ENCODE results near the gene CSPG4. TPM values are rescaled to one million over a fixed set of nuclear protein-coding genes. Genes with fewer than 3 reads are reported as not detected.
A peak's percentile ranks its signal among the peaks of the same experiment; 100 is the strongest.
"Not testable (repeated sequence)": the region's sequence is repeated elsewhere in the genome, so short reads cannot be mapped to it uniquely, and the experiment has no call there.

CSPG4 gene
- total and polyA plus RNA-seq, 2 of the 13 experiments (the other 11 are each of a cell fraction or from before 2014, with no cell fraction given): 0.01 to 0.04 TPM

DNA sequence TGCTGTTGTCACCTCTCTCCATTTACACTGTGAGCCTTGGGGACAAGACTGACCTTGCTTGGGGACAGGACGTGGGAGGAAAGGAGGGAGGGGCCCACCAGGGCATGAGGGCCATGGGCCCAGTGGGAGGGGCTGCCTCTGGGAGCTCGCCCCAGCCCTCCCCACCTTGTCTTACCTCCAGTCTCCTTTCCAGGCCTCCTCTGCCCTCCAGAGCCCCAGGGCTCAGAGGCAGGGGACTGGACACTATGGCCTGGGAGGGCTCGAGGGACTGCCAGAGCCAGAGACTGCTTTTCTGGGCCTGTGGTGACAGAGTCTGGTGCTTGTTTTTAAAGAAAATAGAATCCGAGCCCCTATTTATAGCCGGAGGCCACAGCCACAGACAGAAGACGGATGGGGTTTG is 10.2 kb downstream of the CSPG4 start:
- no peak overlapping the region for H3K9ac ChIP-seq (ENCODE audit: insufficient read depth, low read depth, low read length)
- DNase-seq (ENCODE audit: low spot score): no peak
- 52% methylated on average over 4 of the region's 6 CpGs for WGBS (ENCODE audit: low lambda C conversion rate)
- H3K4me1 ChIP-seq (ENCODE audit: insufficient read depth, low read length): peaks cover 11% of the 10 kb centered on the region
- TF ChIP-seq ZNF672 (CRISPR knock-in tag; IDR thresholded peaks at IDR 0.05) (peak; percentile 91; the same call in 1 of the 2 replicates), ZNF746 (CRISPR knock-in tag; IDR thresholded peaks at IDR 0.05) (no peak), NR2F6 (IDR thresholded peaks at IDR 0.05) (no peak), NR2F6 (CRISPR knock-in tag; IDR thresholded peaks at IDR 0.05) (no peak), CAMTA2 (CRISPR knock-in tag; IDR thresholded peaks at IDR 0.05; ENCODE audit: borderline replicate concordance) (no peak), TP53 (CRISPR knock-in tag; conservative IDR thresholded peaks at IDR 0.05) (no peak), NONO (IDR thresholded peaks at IDR 0.05) (no peak), NONO (CRISPR knock-in tag; conservative IDR thresholded peaks at IDR 0.05) (no peak), ZNF33A (CRISPR knock-in tag; IDR thresholded peaks at IDR 0.05; ENCODE audit: borderline replicate concordance) (no peak)
- TF ChIP-seq, protein P1, sequence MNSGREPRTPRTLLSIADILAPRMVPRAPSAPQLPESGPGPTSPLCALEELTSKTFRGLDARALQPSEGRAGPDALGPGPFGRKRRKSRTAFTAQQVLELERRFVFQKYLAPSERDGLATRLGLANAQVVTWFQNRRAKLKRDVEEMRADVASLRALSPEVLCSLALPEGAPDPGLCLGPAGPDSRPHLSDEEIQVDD (CRISPR knock-in tag; IDR thresholded peaks at IDR 0.05; ENCODE audit: borderline replicate concordance): no peak
- TF ChIP-seq, protein P2, sequence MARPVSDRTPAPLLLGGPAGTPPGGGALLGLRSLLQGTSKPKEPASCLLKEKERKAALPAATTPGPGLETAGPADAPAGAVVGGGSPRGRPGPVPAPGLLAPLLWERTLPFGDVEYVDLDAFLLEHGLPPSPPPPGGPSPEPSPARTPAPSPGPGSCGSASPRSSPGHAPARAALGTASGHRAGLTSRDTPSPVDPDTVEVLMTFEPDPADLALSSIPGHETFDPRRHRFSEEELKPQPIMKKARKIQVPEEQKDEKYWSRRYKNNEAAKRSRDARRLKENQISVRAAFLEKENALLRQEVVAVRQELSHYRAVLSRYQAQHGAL (CRISPR knock-in tag; IDR thresholded peaks at IDR 0.05; ENCODE audit: not compliant biosample characterization): no peak
- no peak overlapping the region for H3K27ac ChIP-seq (ENCODE audit: extremely low read length, insufficient read depth, low read length)
- BruUV-seq (replicated peaks): no TSS peak
- H3K4me3 ChIP-seq (replicated peaks in 1 of 3; ENCODE audit: insufficient read depth in 1 of 3, low read depth in 2 of 3, low read length in 3 of 3): no peak overlapping the region
- intact Hi-C loops (cut with micrococcal nuclease; ENCODE audit: unreplicated experiment) (no loop called here), in situ Hi-C loops (cut with HindIII; ENCODE audit: extremely low pct_ligation_motif_present, low pct_unique_long_range_greater_than_20kb) (no loop called here)
- H4K20me1 ChIP-seq (ENCODE audit: insufficient read depth, low read length): no peaks in the 10 kb centered on the region
- H3K36me3 ChIP-seq (replicated peaks in 1 of 2; ENCODE audit: control insufficient read depth in 1 of 2, insufficient read depth in 2 of 2, low read length in 2 of 2): no peaks in the 10 kb centered on the region
- ATAC-seq: no peak
- no peaks in the 10 kb centered on the region for H3K79me2 ChIP-seq (ENCODE audit: insufficient read depth, low read length)
- H3K9me3 ChIP-seq (ENCODE audit: low read length): no peaks in the 10 kb centered on the region
- no peak overlapping the region for H2AFZ ChIP-seq (ENCODE audit: low read length)
- FAIRE-seq: no peak
- CTCF ChIA-PET (ENCODE audit: low intra/inter-chr PET ratio, low total read pairs): no interaction called here
- H3K27me3 ChIP-seq (ENCODE audit: control insufficient read depth in 1 of 2, insufficient read depth in 2 of 2, low read length in 2 of 2): peaks cover 5 to 25% of the 10 kb centered on the region in 2 experiments; a peak in 3 of 5 replicates
- POLR2A ChIA-PET: no interaction called here
- H3K4me2 ChIP-seq (ENCODE audit: low read depth, low read length): no peak overlapping the region

DNA sequence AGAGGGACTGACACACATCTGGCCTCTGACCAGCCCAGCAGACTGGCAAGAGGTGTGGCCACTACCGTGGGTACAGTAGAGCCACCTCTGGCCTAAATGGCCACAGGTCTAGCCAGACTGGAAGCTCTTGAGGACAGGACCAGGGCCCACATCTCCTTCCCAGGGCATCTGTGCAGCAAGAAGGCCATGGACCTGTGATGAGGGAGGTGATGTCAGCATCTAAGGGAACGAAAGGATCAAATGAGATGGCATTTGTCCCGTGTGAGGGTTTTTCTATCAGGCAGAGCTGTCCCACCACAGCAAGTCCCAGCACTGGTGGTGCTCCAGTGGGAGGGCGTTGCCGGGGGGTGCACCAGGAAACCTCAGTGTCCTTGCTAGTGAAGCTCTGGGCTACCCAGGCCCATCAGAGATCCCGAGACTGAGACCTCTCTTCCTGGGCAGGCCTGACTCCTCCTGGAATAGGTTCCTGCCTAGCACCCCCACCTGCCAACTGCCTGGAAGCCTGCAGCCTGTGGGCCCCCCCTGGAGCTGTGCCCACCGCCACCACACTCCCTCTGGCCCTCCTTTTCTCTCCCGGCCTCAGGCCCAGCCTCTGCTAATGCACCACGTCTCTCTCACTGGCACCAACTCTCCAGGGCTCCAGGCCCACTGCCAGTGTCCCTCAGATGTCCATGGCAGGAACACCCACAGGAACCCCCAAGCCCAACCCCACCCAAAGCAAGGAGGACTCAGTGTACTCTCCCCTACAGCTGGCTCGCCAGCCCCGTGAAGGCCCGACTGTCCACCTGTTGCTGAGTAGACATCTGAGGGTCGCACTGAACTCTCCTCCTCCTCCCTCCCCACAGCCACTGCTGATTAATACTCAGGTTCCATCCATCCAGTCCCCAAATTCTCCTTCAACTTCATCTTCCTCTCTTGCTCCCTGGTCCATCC is 11.3 kb downstream of the CSPG4 start:
- intact Hi-C loops (cut with micrococcal nuclease; ENCODE audit: unreplicated experiment); H3K9me3 ChIP-seq (ENCODE audit: low read length); H3K36me3 ChIP-seq (replicated peaks in 1 of 2; ENCODE audit: control insufficient read depth in 1 of 2, insufficient read depth in 2 of 2, low read length in 2 of 2); H3K79me2 ChIP-seq (ENCODE audit: insufficient read depth, low read length); DNase-seq (ENCODE audit: low spot score); FAIRE-seq; H3K9ac ChIP-seq (ENCODE audit: insufficient read depth, low read depth, low read length); BruUV-seq (replicated peaks); ATAC-seq; H3K27ac ChIP-seq (ENCODE audit: extremely low read length, insufficient read depth, low read length); POLR2A ChIA-PET; in situ Hi-C loops (cut with HindIII; ENCODE audit: extremely low pct_ligation_motif_present, low pct_unique_long_range_greater_than_20kb); H3K4me2 ChIP-seq (ENCODE audit: low read depth, low read length); H4K20me1 ChIP-seq (ENCODE audit: insufficient read depth, low read length); CTCF ChIA-PET (ENCODE audit: low intra/inter-chr PET ratio, low total read pairs); H3K4me3 ChIP-seq (replicated peaks in 1 of 3; ENCODE audit: insufficient read depth in 1 of 3, low read depth in 2 of 3, low read length in 3 of 3); H2AFZ ChIP-seq (ENCODE audit: low read length): not testable (repeated sequence)
- 35% methylated on average over 8 of the region's 13 CpGs for WGBS (ENCODE audit: low lambda C conversion rate)
- H3K27me3 ChIP-seq (ENCODE audit: control insufficient read depth in 1 of 2, insufficient read depth in 2 of 2, low read length in 2 of 2): peaks cover 6 to 33% of the 10 kb centered on the region in 2 experiments; a peak in 3 of 5 replicates
- peaks cover 11% of the 10 kb centered on the region for H3K4me1 ChIP-seq (ENCODE audit: insufficient read depth, low read length)

Data from HepG2 (cell line).